Fibroblast of lung (primary cell): ENCODE data around the gene SFTPA2. TPM values are rescaled to one million over a fixed set of nuclear protein-coding genes. Genes with fewer than 3 reads are reported as not detected.
"Not testable (repeated sequence)": the region's sequence is repeated elsewhere in the genome, so short reads cannot be mapped to it uniquely, and the experiment has no call there.

Source experiments
- DNase-seq, 2 donors: peaks; one replicate each; pipeline versions ENCODE4 v3.0.0 to v3.0.0-alpha.2; 2010; ENCODE audit warnings: low read depth in 2 of 2
- H2AFZ ChIP-seq: 2 replicates; pipeline ENCODE4 v1.5.1; 2012; ENCODE audit warnings: low read length, control low read depth, inconsistent platforms
- H3K27ac ChIP-seq: 2 replicates; pipeline ENCODE4 v1.5.1; 2011; ENCODE audit warnings: low read length, control low read depth; ENCODE audit not compliant: insufficient read depth
- H3K27me3 ChIP-seq: 2 replicates; pipeline ENCODE4 v1.5.1; 2011; ENCODE audit warnings: mild to moderate bottlenecking, low read length; ENCODE audit not compliant: control insufficient read depth, insufficient read depth
- H3K36me3 ChIP-seq: 2 replicates; pipeline ENCODE4 v1.5.1; 2011; ENCODE audit warnings: low read length; ENCODE audit not compliant: control insufficient read depth, insufficient read depth
- H3K4me1 ChIP-seq: 2 replicates; pipeline ENCODE4 v1.5.1; 2011; ENCODE audit warnings: low read length; ENCODE audit not compliant: control insufficient read depth, insufficient read depth; ENCODE audit errors: extremely low read depth
- H3K4me2 ChIP-seq: 2 replicates; pipeline ENCODE4 v1.5.1; 2011; ENCODE audit warnings: low read length, control low read depth; ENCODE audit not compliant: insufficient read depth; ENCODE audit errors: extremely low read depth
- H3K4me3 ChIP-seq, 4 experiments: fragments of 200-600 bp in 1 of 4; sonication (generic) in 1 of 4; replicated peaks in 1 of 4; 2 replicates each; pipeline ENCODE4 v1.5.1; 2011 to 2016; ENCODE audit warnings: low read length in 4 of 4, low read depth in 3 of 4, mild to moderate bottlenecking in 3 of 4, control low read depth in 2 of 4, inconsistent platforms in 1 of 4, mixed read lengths in 1 of 4; ENCODE audit not compliant: insufficient read depth in 1 of 4; ENCODE audit errors: control extremely low read depth in 1 of 4
- H3K79me2 ChIP-seq: 2 replicates; pipeline ENCODE4 v1.5.1; 2012; ENCODE audit warnings: mild to moderate bottlenecking, low read length, inconsistent platforms; ENCODE audit not compliant: control insufficient read depth, insufficient read depth
- H3K9ac ChIP-seq: 2 replicates; pipeline ENCODE4 v1.5.1; 2011; ENCODE audit warnings: mild to moderate bottlenecking, low read length, control low read depth; ENCODE audit not compliant: insufficient read depth
- H3K9me3 ChIP-seq: 2 replicates; pipeline ENCODE4 v1.5.1; 2012; ENCODE audit warnings: low read depth, low read length; ENCODE audit not compliant: control insufficient read depth, insufficient read depth
- H4K20me1 ChIP-seq: 2 replicates; pipeline ENCODE4 v1.5.1; 2011; ENCODE audit warnings: low read length; ENCODE audit not compliant: control insufficient read depth, insufficient read depth; ENCODE audit errors: extremely low read depth
- EZH2 ChIP-seq: IDR thresholded peaks from 2 replicates; pipeline ENCODE4 v1.5.1; 2012; ENCODE audit warnings: low read length, control low read depth, mild to moderate bottlenecking; ENCODE audit errors: missing control alignments
- polyA plus RNA-seq, 2 donors: library from polyadenylated mRNA; depleted of rRNA in 1 of 2; stranded (reverse) in 1 of 2; unstranded in 1 of 2; fragments of >200 nt; gene quantifications; 2 replicates each; pipeline ENCODE4 v1.2.1, GENCODE V29; 2011 to 2012; ENCODE audit warnings: missing spikeins in 1 of 2
- total RNA-seq: library from RNA; depleted of rRNA; stranded (reverse); fragments of >200 nt; gene quantifications from 2 replicates; pipeline ENCODE4 v1.2.1, GENCODE V29; 2014
- TF ChIP-seq, protein P1 (sequence below), 2 donors: IDR thresholded peaks in 1 of 2; conservative IDR thresholded peaks in 1 of 2; 1 replicate in 1 of 2; 2 replicates in 1 of 2; pipeline ENCODE4 v1.5.1; 2011 to 2012; ENCODE audit warnings: low read length in 2 of 2, control low read depth in 1 of 2, inconsistent platforms in 1 of 2, low read depth in 1 of 2, mild to moderate bottlenecking in 1 of 2

The SFTPA2 gene
- total and polyA plus RNA-seq, 2 donors (not counting 1 experiment from before 2014, with no cell fraction given) = not detected

DNA sequence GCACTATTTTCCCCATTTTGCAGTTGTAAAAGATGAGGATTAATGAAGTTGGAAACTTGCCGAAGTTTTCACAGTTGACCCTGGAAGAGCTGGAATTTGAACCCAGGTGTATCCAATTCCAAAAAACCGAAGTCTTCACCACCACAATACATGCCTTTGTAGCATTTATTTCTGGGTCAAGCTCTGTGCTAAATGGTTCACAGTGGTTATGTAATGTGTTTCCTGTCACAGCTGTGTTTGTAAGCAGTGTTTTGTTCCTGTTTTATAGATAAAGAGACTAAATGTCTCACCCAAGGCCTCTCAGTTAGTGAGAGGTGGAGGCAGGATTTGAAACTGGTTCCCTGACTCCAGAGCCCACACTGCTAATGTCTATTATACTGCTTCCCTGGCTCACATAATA lies 17.6 kb downstream of the SFTPA2 start:
- H3K9ac ChIP-seq = no peak overlapping the region
- no peak overlapping the region for H2AFZ ChIP-seq
- no peaks in the 10 kb centered on the region for H3K27me3 ChIP-seq
- H3K4me3 ChIP-seq = no peak overlapping the region
- TF ChIP-seq, protein P1, sequence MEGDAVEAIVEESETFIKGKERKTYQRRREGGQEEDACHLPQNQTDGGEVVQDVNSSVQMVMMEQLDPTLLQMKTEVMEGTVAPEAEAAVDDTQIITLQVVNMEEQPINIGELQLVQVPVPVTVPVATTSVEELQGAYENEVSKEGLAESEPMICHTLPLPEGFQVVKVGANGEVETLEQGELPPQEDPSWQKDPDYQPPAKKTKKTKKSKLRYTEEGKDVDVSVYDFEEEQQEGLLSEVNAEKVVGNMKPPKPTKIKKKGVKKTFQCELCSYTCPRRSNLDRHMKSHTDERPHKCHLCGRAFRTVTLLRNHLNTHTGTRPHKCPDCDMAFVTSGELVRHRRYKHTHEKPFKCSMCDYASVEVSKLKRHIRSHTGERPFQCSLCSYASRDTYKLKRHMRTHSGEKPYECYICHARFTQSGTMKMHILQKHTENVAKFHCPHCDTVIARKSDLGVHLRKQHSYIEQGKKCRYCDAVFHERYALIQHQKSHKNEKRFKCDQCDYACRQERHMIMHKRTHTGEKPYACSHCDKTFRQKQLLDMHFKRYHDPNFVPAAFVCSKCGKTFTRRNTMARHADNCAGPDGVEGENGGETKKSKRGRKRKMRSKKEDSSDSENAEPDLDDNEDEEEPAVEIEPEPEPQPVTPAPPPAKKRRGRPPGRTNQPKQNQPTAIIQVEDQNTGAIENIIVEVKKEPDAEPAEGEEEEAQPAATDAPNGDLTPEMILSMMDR (conservative IDR thresholded peaks at IDR 0.05 in 1 of 2, IDR thresholded peaks at IDR 0.05 in 1 of 2; ENCODE audit: low read depth in 1 of 2, low read length in 2 of 2) = no peak
- TF ChIP-seq EZH2 = no peak
- H3K36me3 ChIP-seq = no peaks in the 10 kb centered on the region
- H3K79me2 ChIP-seq = no peaks in the 10 kb centered on the region
- H3K9me3 ChIP-seq = no peaks in the 10 kb centered on the region
- H4K20me1 ChIP-seq = no peaks in the 10 kb centered on the region
- no peaks in the 10 kb centered on the region for H3K4me1 ChIP-seq
- no peak overlapping the region for H3K27ac ChIP-seq
- no peak overlapping the region for H3K4me2 ChIP-seq
- DNase-seq = no peak

DNA sequence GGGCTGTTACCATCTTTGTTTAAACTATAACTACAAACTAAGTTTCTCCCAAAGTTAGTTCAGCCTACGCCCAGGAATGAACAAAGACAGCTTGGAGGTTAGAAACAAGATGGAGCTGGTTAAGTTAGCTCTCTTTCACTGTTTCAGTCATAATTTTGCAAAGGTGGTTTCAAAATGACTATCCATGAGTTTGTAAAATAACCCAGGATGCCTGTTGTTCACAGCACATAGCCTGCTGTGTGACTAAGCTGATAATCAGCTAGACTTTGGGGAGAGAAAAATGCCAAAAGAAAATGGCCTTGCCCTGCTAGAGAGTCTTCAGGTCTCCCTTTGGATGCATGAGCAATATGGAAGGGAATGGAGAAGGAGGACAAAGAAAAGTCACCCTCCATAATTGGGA lies 19.3 kb downstream of the SFTPA2 start:
- not testable (repeated sequence) for H2AFZ ChIP-seq, H3K27ac ChIP-seq, H3K9ac ChIP-seq, H3K4me3 ChIP-seq, H3K4me1 ChIP-seq, DNase-seq, H3K4me2 ChIP-seq, H3K27me3 ChIP-seq, H3K79me2 ChIP-seq, H4K20me1 ChIP-seq, H3K36me3 ChIP-seq, H3K9me3 ChIP-seq

DNA sequence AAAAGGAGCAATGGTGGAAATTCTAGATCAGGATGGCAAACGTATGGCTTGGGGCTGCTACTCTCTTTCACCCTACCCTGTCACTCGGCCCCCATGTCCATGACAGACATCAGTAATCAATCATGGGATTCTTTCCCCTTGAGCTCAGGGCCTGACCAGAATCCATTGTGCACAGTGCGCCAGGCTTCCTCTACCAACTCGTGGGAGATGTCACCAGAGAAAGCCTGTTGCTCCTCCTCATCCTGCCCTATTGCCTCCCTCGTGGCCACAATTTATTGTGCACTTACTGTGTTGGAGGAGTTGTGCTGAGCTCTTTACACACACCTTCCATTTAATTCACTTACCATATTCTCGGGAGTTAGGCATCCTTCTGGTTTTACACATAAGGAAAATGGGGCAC lies 21.9 kb downstream of the SFTPA2 start:
- not testable (repeated sequence) for H3K27ac ChIP-seq, H3K4me2 ChIP-seq, H4K20me1 ChIP-seq, H3K36me3 ChIP-seq, H2AFZ ChIP-seq, H3K9me3 ChIP-seq, DNase-seq, H3K27me3 ChIP-seq, H3K4me1 ChIP-seq, H3K9ac ChIP-seq, H3K79me2 ChIP-seq, H3K4me3 ChIP-seq

DNA sequence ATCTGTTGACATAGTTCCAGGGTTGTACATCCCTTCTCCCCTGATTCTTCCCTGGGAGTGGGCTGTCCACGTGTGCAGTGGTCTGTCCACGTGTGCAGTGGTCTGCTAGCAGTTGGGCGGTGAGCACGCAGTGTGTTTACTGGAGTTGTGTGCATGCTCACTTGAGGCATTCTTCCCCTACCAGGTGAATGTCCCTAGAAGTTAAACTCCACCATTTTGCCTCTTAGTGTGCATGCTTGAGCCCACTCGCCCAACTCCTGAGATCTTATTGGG lies 26.4 kb downstream of the SFTPA2 start:
- not testable (repeated sequence) for H3K9ac ChIP-seq, H4K20me1 ChIP-seq, H2AFZ ChIP-seq, H3K4me1 ChIP-seq, H3K79me2 ChIP-seq, H3K4me2 ChIP-seq, H3K4me3 ChIP-seq, DNase-seq, H3K36me3 ChIP-seq, H3K27ac ChIP-seq, H3K27me3 ChIP-seq, H3K9me3 ChIP-seq

DNA sequence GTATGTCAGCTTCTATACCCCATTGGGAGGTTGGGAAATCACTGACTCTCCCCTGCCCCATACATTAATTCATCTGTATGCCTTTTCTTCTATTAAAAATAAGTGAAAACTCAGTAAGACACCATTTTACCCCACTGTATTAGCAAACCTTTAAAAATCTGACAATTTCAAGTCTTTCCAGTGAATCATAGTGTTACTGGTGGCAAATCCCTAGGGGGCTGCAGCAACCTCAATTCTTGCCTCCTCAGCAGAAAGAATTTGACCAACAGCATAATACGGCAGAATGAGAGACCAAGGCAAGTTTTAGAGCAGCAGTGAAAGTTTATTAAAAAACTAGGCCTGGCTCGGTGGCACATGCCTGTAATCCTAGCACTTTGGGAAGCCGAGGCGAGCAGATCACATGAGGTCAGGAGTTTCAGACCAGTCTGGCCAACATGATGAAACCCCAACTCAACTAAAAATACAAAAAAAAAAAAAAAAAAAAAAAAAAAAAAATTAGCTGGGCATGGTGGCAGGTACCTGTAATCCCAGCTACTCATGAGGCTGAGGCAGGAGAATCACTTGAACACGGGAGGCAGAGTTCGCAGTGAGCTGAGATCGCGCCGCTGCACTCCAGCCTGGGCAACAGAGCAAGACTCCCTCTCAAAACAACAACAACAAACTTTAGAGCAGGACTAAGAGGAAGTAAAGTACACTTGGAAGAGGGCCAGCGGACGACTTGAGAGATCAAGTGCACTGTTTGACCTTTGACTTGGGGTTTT lies 26.9 kb downstream of the SFTPA2 start:
- H3K4me2 ChIP-seq, H4K20me1 ChIP-seq, H3K79me2 ChIP-seq, H3K27ac ChIP-seq, H3K27me3 ChIP-seq, H2AFZ ChIP-seq, H3K36me3 ChIP-seq, H3K9ac ChIP-seq, H3K4me1 ChIP-seq, H3K9me3 ChIP-seq, DNase-seq, H3K4me3 ChIP-seq: not testable (repeated sequence)

DNA sequence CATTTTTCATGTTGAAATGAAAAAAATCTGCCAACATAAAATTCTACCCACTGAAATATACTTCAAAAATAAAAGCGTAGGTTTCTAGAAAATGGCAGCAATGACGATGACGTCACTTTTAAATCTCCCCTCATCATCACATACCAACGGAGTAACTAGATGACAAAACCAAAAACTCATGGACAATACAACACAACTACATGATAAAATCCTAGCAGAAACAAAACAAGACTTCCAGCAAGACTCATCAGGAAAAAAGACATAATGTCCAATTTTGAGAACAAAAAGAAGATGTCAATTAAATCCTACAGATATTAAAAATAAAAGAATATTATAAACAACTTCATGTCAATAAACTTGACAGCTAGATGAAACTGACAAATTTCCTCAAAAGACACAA lies 31.9 kb downstream of the SFTPA2 start:
- H4K20me1 ChIP-seq, H3K36me3 ChIP-seq, H2AFZ ChIP-seq, H3K4me3 ChIP-seq, H3K4me2 ChIP-seq, DNase-seq, H3K4me1 ChIP-seq, H3K27ac ChIP-seq, H3K9ac ChIP-seq, H3K9me3 ChIP-seq, H3K79me2 ChIP-seq, H3K27me3 ChIP-seq: not testable (repeated sequence)
